Endodermal cell (in vitro differentiated cells): ENCODE results near the gene SPESP1. TPM values are rescaled to one million over a fixed set of nuclear protein-coding genes. Genes with fewer than 3 reads are reported as not detected.
A peak's percentile ranks its signal among the peaks of the same experiment; 100 is the strongest.

ENCODE experiments used
- DNase-seq: peaks from one replicate; pipeline ENCODE4 v3.0.0-alpha.2; 2017
- H3K27ac ChIP-seq: 2 replicates; pipeline ENCODE4 v1.5.1; 2013; ENCODE audit warnings: mild to moderate bottlenecking, low read depth, low read length, moderate library complexity
- H3K27me3 ChIP-seq: 2 replicates; pipeline ENCODE4 v1.6.1; 2013; ENCODE audit warnings: mild to moderate bottlenecking, low read length, moderate library complexity; ENCODE audit not compliant: insufficient read depth, control insufficient read depth, poor library complexity, severe bottlenecking
- H3K36me3 ChIP-seq: 2 replicates; pipeline ENCODE4 v1.7.0; 2013; ENCODE audit warnings: mild to moderate bottlenecking, low read length, moderate library complexity; ENCODE audit not compliant: control insufficient read depth, insufficient read depth
- H3K4me1 ChIP-seq: one replicate; pipeline ENCODE4 v1.7.0; 2013; ENCODE audit warnings: low read length; ENCODE audit not compliant: control insufficient read depth, insufficient read depth
- H3K4me3 ChIP-seq: 2 replicates; pipeline ENCODE4 v1.5.1; 2013; ENCODE audit warnings: mild to moderate bottlenecking, low read length, moderate library complexity
- H3K9ac ChIP-seq: 2 replicates; pipeline ENCODE4 v1.6.1; 2013; ENCODE audit warnings: mild to moderate bottlenecking, low read length, moderate library complexity; ENCODE audit not compliant: poor library complexity, severe bottlenecking; ENCODE audit errors: extremely low read depth
- H3K9me3 ChIP-seq: 2 replicates; pipeline ENCODE4 v1.6.1; 2013; ENCODE audit warnings: mild to moderate bottlenecking, low read length, moderate library complexity; ENCODE audit not compliant: control insufficient read depth
- H3K27ac Mint-ChIP-seq: 2 replicates; pipeline ENCODE4 v1.8.0; 2020; ENCODE audit warnings: mixed read lengths
- H3K27me3 Mint-ChIP-seq: 2 replicates; pipeline ENCODE4 v1.8.0; 2021; ENCODE audit warnings: mild to moderate bottlenecking, mixed read lengths; ENCODE audit not compliant: insufficient read depth
- H3K36me3 Mint-ChIP-seq: 2 replicates; pipeline ENCODE4 v1.8.0; 2020; ENCODE audit warnings: low read depth, mixed read lengths
- H3K4me1 Mint-ChIP-seq: 2 replicates; pipeline ENCODE4 v1.8.0; 2020; ENCODE audit warnings: mixed read lengths
- H3K4me3 Mint-ChIP-seq: 2 replicates; pipeline ENCODE4 v1.8.0; 2020; ENCODE audit warnings: mild to moderate bottlenecking, moderate library complexity, mixed read lengths
- H3K9me3 Mint-ChIP-seq: 2 replicates; pipeline ENCODE4 v1.8.0; 2020; ENCODE audit warnings: mild to moderate bottlenecking, mixed read lengths
- CTCF ChIP-seq: fragments of 200-600 bp; sonication (generic); conservative IDR thresholded peaks from 2 replicates; pipeline ENCODE4 v1.5.0; 2021; ENCODE audit warnings: antibody characterized with exemption, mild to moderate bottlenecking
- WGBS, 2 experiments: methylation state at CpG; one replicate each; pipeline versions ENCODE4 v1.1.5 to v1.1.7; 2013; ENCODE audit warnings: missing lambda C conversion rate in 2 of 2, mixed read lengths in 1 of 2; ENCODE audit not compliant: insufficient coverage in 1 of 2, insufficient read length in 1 of 2; 5-methylcytosine and 5-hydroxymethylcytosine counted together
- total RNA-seq, 2 donors: library from RNA; stranded (reverse); fragmentation: NEBNext Ultra II Directional in 1 of 2; extraction: Animal tissue kit (Norgen Biotek cat#: 25700) in 1 of 2; gene quantifications; 2 replicates in 1 of 2; 3 replicates in 1 of 2; pipeline ENCODE4 v1.2.1, GENCODE V29; 2021

SPESP1 gene
- total RNA-seq, 2 donors from 2014 or later, result not detected

GRCh38 chr15:68910816-68911215, 19.5 kb upstream of the SPESP1 start:
- no peaks in the 10 kb centered on the region for H3K36me3 ChIP-seq
- no peak overlapping the region for H3K4me3 ChIP-seq
- Mint-ChIP-seq H3K4me3 (no peak overlapping the region), H3K9me3 (peaks cover under 1% of the 10 kb centered on the region), H3K27ac (no peak overlapping the region), H3K27me3 (peaks cover 2% of the 10 kb centered on the region), H3K4me1 (peaks cover 2% of the 10 kb centered on the region), H3K36me3 (no peaks in the 10 kb centered on the region)
- no peak overlapping the region for H3K27ac ChIP-seq
- H3K4me1 ChIP-seq, result no peaks in the 10 kb centered on the region
- H3K9me3 ChIP-seq, result peaks cover 5% of the 10 kb centered on the region
- TF ChIP-seq CTCF, result no peak
- H3K9ac ChIP-seq, result no peak overlapping the region
- WGBS, 2 experiments, result 98 to 100% methylated on average over 1 to 2 of the region's 2 CpGs
- no peak for DNase-seq
- H3K27me3 ChIP-seq, result no peaks in the 10 kb centered on the region

GRCh38 chr15:68921926-68922325, 8.4 kb upstream of the SPESP1 start:
- Mint-ChIP-seq H3K27ac (no peak overlapping the region), H3K4me1 (no peaks in the 10 kb centered on the region), H3K9me3 (no peaks in the 10 kb centered on the region), H3K4me3 (no peak overlapping the region), H3K27me3 (peaks cover 4% of the 10 kb centered on the region), H3K36me3 (no peaks in the 10 kb centered on the region)
- Histone ChIP-seq H3K9me3 (no peaks in the 10 kb centered on the region), H3K4me1 (no peaks in the 10 kb centered on the region), H3K9ac (no peak overlapping the region), H3K4me3 (no peak overlapping the region), H3K36me3 (no peaks in the 10 kb centered on the region), H3K27me3 (no peaks in the 10 kb centered on the region), H3K27ac (no peak overlapping the region)
- DNase-seq, result no peak
- WGBS, 2 experiments, result 0% methylated on average over 1 of the region's 1 CpG
- TF ChIP-seq CTCF, result no peak

- H3K4me3 ChIP-seq, result no peak overlapping the region
- Mint-ChIP-seq H3K9me3 (peaks cover 10% of the 10 kb centered on the region), H3K4me3 (no peak overlapping the region), H3K27ac (no peak overlapping the region), H3K4me1 (no peaks in the 10 kb centered on the region), H3K27me3 (peaks cover 3% of the 10 kb centered on the region), H3K36me3 (no peaks in the 10 kb centered on the region)
- no peak overlapping the region for H3K27ac ChIP-seq
- no peaks in the 10 kb centered on the region for H3K9me3 ChIP-seq
- no peak overlapping the region for H3K9ac ChIP-seq
- WGBS, 2 experiments, result 0% methylated on average over 3 of the region's 8 CpGs; no CpG with 5 or more reads in 1 of the 2 experiments
- H3K4me1 ChIP-seq, result no peaks in the 10 kb centered on the region
- peak; percentile 95 for DNase-seq
- H3K27me3 ChIP-seq, result no peaks in the 10 kb centered on the region
- TF ChIP-seq CTCF, result peak; percentile 96
- H3K36me3 ChIP-seq, result no peaks in the 10 kb centered on the region
Observed at GRCh38 chr15:68924866-68925560, 5.3 kb upstream of the SPESP1 start.
